Sigmoid colon (tissue), 7 donors: ENCODE measurements around the gene UNCX. TPM values are rescaled to one million over a fixed set of nuclear protein-coding genes. Genes with fewer than 3 reads are reported as not detected.

ENCODE experiments used
- DNase-seq: peaks from one replicate; pipeline ENCODE4 v3.0.0-alpha.2; 2019
- H3K27ac ChIP-seq, 4 donors: fragments of 200-600 bp; sonication (generic); one replicate each; pipeline ENCODE4 v1.5.1; 2016 to 2019; ENCODE audit warnings: mild to moderate bottlenecking in 1 of 4
- H3K27me3 ChIP-seq, 3 donors: fragments of 200-600 bp; sonication (generic); one replicate each; pipeline ENCODE4 v1.5.1; 2019; ENCODE audit warnings: mild to moderate bottlenecking in 1 of 3
- H3K36me3 ChIP-seq, 4 donors: fragments of 200-600 bp; sonication (generic); one replicate each; pipeline ENCODE4 v1.5.1; 2016 to 2019
- H3K4me1 ChIP-seq, 4 donors: fragments of 200-600 bp; sonication (generic); one replicate each; pipeline ENCODE4 v1.5.1; 2017 to 2019
- H3K4me3 ChIP-seq, 4 donors: fragments of 200-600 bp; sonication (generic); one replicate each; pipeline ENCODE4 v1.5.1; 2017 to 2019; ENCODE audit warnings: mild to moderate bottlenecking in 2 of 4, moderate library complexity in 1 of 4
- H3K9me3 ChIP-seq, 4 donors: fragments of 200-600 bp in 3 of 4; sonication (generic) in 3 of 4; one replicate each; pipeline versions ENCODE4 v1.5.1 to v1.6.1; 2013 to 2019
- EP300 ChIP-seq, 4 donors: sonication (generic); formaldehyde crosslinking; IDR thresholded peaks; one replicate each; pipeline ENCODE4 v1.6.1; 2017; ENCODE audit warnings: antibody characterized with exemption in 4 of 4
- POLR2A ChIP-seq, 2 donors: fragments of 450-650 bp; IDR thresholded peaks; one replicate each; pipeline ENCODE4 v1.6.1; 2016; ENCODE audit warnings: antibody characterized with exemption in 2 of 2, mild to moderate bottlenecking in 2 of 2, moderate library complexity in 2 of 2
- POLR2AphosphoS5 ChIP-seq, 4 donors: sonication (generic); formaldehyde crosslinking; IDR thresholded peaks; one replicate each; pipeline ENCODE4 v1.6.1; 2017; ENCODE audit warnings: antibody characterized with exemption in 4 of 4
- WGBS, 2 donors: extraction: QIAGEN DNeasy Blood & Tissue Kit; methylation state at CpG; one replicate each; pipeline ENCODE4 v1.1.7; 2013; 5-methylcytosine and 5-hydroxymethylcytosine counted together
- intact Hi-C: fragments of 100-400 bp; cut with DNase I; formaldehyde crosslinking; loops from one replicate; pipeline ENCODE4 v1.15.1; 2023
- polyA plus RNA-seq, 3 donors: library from polyadenylated mRNA; stranded (reverse); fragments of 200-250 nt; gene quantifications; one replicate each; pipeline ENCODE4 v1.2.3, GENCODE V29; 2013
- total RNA-seq, 4 donors: library from RNA; depleted of rRNA; stranded (reverse); fragments of >200 nt; gene quantifications; one replicate each; pipeline ENCODE4 v1.1.0, GENCODE V29; 2016
- TF ChIP-seq, protein P1 (sequence below), 4 experiments: fragments of 450-650 bp in 3 of 4; fragments of 200-600 bp in 1 of 4; IDR thresholded peaks; one replicate each; pipeline ENCODE4 v1.5.1; 2016 to 2019; ENCODE audit warnings: antibody characterized with exemption in 4 of 4, mild to moderate bottlenecking in 3 of 4, moderate library complexity in 2 of 4
- donor health status: healthy with polysubstance abuse.
- donor health status: Bipolar disorder and iron deficiency.
- donor health status: healthy.

The UNCX gene
- total and polyA plus RNA-seq, 7 donors, result not detected

DNA sequence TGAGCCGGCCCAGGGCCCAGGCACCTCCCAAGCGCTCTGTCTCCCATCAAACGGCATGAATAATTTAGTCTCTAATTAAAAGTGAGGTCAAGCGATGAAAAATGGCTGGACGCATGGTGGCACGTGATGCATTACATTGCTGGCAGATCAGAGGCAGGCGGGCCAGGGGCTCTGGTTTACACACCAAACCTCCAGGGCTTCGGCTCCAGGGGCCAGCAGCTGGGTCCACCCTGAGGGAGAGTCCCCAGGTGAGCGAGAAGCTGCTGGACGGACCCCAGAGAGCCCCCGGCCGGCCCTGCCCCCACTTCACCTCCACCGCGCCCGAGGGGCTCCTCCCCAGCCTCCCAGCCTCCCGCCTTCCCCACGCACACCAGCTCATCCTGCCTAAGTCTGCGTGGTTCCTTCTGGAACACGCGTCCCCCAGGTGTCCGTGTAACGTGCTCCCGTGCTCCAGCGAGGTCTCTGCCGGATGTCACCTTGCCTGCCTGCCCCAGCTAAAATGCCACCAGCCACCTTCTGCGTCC is 23.2 kb downstream of the UNCX start:
- Histone ChIP-seq H3K27me3 (peaks cover 0 to 93% (median 73%) of the 10 kb centered on the region in 3 donors), H3K4me3 (no peak overlapping the region), H3K4me1 (no peaks in the 10 kb centered on the region), H3K27ac (no peak overlapping the region), H3K36me3 (no peaks in the 10 kb centered on the region), H3K9me3 (no peaks in the 10 kb centered on the region)
- intact Hi-C loops, result no loop called here
- TF ChIP-seq, protein P1, sequence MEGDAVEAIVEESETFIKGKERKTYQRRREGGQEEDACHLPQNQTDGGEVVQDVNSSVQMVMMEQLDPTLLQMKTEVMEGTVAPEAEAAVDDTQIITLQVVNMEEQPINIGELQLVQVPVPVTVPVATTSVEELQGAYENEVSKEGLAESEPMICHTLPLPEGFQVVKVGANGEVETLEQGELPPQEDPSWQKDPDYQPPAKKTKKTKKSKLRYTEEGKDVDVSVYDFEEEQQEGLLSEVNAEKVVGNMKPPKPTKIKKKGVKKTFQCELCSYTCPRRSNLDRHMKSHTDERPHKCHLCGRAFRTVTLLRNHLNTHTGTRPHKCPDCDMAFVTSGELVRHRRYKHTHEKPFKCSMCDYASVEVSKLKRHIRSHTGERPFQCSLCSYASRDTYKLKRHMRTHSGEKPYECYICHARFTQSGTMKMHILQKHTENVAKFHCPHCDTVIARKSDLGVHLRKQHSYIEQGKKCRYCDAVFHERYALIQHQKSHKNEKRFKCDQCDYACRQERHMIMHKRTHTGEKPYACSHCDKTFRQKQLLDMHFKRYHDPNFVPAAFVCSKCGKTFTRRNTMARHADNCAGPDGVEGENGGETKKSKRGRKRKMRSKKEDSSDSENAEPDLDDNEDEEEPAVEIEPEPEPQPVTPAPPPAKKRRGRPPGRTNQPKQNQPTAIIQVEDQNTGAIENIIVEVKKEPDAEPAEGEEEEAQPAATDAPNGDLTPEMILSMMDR (IDR thresholded peaks at IDR 0.05), result no peak
- TF ChIP-seq POLR2AphosphoS5 (IDR thresholded peaks at IDR 0.05) (no peak), EP300 (IDR thresholded peaks at IDR 0.05) (no peak), POLR2A (IDR thresholded peaks at IDR 0.05) (no peak)
- 67 to 72% methylated on average over 26 of the region's 26 CpGs for WGBS, 2 donors
- no peak for DNase-seq

DNA sequence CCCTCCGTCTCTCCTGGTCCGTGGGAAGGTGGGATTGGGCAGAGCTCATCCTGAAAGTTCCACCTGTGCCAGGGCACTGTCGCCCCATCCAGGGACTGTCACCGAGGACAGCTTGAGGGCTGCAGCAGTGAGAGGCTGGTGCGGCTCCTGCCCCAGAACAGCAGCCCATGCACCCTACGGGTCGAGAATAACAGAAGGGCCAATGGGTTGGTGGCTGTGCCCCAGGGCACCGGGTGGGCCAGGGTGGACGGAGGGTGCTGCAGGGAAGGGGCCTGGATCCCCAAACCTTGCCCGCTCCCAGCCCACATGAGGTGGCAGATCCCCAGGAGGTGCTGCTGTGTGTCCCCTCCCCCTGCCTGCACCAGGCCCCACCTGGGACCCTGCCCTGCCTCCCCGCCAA is 23.9 kb downstream of the UNCX start:
- TF ChIP-seq POLR2AphosphoS5 (IDR thresholded peaks at IDR 0.05) (no peak), POLR2A (IDR thresholded peaks at IDR 0.05) (no peak), EP300 (IDR thresholded peaks at IDR 0.05) (no peak)
- TF ChIP-seq, protein P1 (IDR thresholded peaks at IDR 0.05), result no peak
- Histone ChIP-seq H3K4me1 (no peaks in the 10 kb centered on the region), H3K27me3 (peaks cover 0 to 91% (median 67%) of the 10 kb centered on the region in 3 donors), H3K9me3 (no peaks in the 10 kb centered on the region), H3K36me3 (no peaks in the 10 kb centered on the region), H3K27ac (no peak overlapping the region), H3K4me3 (no peak overlapping the region)
- no peak for DNase-seq
- WGBS, 2 donors, result 79 to 83% methylated on average over 11 of the region's 11 CpGs
- intact Hi-C loops, result no loop called here

DNA sequence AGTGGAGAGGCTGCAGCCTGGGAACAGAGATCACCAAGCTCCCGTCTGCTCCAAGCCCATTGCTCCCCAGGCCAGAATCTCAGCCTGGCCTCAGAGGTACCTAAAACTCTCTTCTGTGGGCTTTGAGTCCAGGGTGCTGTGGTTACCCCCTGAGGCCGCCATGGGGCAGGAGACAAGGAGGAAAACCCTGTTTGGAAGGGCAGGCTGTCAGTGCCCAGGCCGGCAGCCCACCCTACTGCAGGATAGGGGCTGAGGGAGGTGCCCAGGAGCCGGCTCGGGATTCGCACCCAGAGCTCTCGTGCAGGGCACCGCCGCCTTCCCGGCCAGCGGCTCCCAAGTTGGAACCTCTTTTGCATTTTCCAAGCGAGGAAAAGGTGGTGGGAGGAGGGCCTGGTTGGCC is 24.5 kb downstream of the UNCX start:
- no peak for DNase-seq
- WGBS, 2 donors, result 59 to 72% methylated on average over 12 of the region's 12 CpGs
- Histone ChIP-seq H3K27me3 (peaks cover 0 to 89% (median 61%) of the 10 kb centered on the region in 3 donors), H3K9me3 (no peaks in the 10 kb centered on the region), H3K4me1 (no peaks in the 10 kb centered on the region), H3K36me3 (no peaks in the 10 kb centered on the region), H3K4me3 (no peak overlapping the region), H3K27ac (no peak overlapping the region)
- intact Hi-C loops, result no loop called here
- TF ChIP-seq POLR2A (IDR thresholded peaks at IDR 0.05) (no peak), EP300 (IDR thresholded peaks at IDR 0.05) (no peak), POLR2AphosphoS5 (IDR thresholded peaks at IDR 0.05) (no peak)
- TF ChIP-seq, protein P1 (IDR thresholded peaks at IDR 0.05), result no peak

DNA sequence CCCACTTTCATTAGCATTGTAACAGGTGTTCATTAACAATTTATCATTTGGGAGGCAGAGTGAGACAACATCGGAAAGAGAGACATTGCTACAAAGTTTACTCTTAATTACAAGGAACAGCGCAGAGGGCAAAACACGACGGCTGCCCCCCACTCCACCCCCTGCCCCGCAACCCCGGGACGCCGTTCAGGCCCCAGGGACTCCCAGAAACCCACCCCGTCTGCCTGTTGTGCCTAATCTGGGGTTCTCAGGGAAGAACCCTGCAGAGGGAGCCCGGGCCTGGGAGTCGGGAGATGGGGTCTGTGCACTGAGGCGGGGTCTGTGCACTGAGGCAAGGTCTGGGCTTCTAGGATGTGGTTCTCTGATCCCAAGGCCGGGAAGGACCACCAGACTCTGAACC is 25.2 kb downstream of the UNCX start:
- Histone ChIP-seq H3K4me1 (no peaks in the 10 kb centered on the region), H3K27me3 (peaks cover 0 to 88% (median 54%) of the 10 kb centered on the region in 3 donors), H3K27ac (no peak overlapping the region), H3K36me3 (no peaks in the 10 kb centered on the region), H3K4me3 (no peak overlapping the region), H3K9me3 (no peaks in the 10 kb centered on the region)
- TF ChIP-seq, protein P1 (IDR thresholded peaks at IDR 0.05), result no peak
- TF ChIP-seq POLR2A (IDR thresholded peaks at IDR 0.05) (no peak), EP300 (IDR thresholded peaks at IDR 0.05) (no peak), POLR2AphosphoS5 (IDR thresholded peaks at IDR 0.05) (no peak)
- intact Hi-C loops, result no loop called here
- no peak for DNase-seq
- WGBS, 2 donors, result 66 to 67% methylated on average over 13 of the region's 13 CpGs
